GM19023 (cell line): ENCODE results near the gene FOXI2.

Experiments used
- ATAC-seq: cut with Tn5 transposase; IDR thresholded peaks from one replicate; pipeline ENCODE4 v1.9.1; 2021; ENCODE audit warnings: mild to moderate bottlenecking, moderate library complexity; ENCODE audit not compliant: unreplicated experiment

FOXI2 gene

DNA sequence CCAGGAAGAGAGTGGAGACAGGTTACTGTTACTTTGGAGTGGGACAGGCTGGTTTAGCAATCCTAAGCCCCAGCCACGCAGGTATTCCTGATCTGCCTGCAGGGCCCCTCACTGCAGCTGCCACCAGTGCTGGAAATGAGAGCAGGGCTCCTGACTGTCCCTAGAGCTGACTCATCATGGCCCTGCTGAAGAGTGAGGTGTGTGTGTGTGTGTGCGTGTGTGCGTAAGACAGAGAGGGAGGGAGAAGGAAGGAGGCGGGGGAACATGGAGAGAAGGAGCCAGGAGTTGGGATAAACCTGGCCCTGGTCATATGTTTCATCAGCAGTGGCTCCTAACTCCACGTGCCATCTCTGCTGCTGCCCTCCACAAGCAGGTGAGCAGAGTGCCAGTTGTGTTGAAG lies 3.6 kb downstream of the FOXI2 start:
- ATAC-seq: no peak

DNA sequence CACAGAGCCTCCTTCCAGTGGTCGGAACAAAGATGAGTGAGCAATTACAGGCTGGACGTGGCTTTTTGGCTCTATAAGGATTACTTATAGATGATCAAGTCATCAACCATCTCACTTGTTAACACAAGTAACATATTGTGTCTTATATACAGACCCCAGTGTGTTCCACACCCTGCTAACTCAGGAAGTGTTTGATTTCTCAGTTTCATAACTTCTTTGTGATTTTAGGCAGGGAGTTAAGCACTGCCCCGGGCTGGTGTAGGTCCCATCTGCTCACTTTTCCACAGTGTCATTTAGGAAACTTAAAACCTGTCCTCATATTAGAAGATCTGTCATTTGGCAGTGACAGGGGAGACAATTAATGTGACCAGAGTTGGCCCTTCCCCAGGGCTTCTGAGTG lies 6.2 kb downstream of the FOXI2 start:
- no peak for ATAC-seq

DNA sequence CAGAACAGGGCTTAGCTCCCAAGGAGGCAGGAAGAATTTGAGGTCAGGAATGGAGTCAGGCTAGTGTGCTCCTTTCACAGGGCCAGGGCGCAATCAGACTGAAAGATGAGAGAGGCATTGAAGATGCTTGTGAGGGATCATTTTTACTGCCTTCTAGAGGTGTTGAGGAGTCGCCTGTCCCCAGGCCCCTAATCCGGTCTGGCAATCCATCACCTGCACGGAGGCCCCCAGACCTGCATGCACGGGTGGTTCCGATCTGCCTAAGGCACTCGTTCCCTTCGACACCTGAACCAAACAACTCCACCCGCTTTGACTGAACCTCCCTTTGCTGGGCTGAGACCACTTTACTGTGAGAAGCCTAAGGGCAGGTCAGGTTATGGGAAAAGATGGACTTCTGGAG lies 8.0 kb downstream of the FOXI2 start:
- ATAC-seq: no peak

DNA sequence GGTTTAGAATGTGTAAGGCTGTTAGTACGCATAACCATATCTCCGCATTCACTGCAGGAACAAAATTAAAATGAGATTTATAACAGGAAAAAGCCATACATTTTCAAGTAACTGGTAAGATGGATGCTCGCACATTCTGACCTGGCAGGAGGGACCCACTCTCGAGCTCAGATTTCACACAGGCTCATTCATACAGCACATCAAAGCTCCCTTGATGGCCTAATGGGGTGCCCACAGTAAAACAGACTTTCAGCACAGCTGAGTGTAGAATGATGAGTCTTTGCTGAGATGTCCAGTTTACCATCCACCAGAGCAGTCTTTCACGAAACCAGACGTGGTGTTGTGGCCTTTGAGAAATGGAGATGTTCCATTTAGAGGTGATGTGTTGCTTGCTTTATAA lies 8.9 kb downstream of the FOXI2 start:
- no peak for ATAC-seq

DNA sequence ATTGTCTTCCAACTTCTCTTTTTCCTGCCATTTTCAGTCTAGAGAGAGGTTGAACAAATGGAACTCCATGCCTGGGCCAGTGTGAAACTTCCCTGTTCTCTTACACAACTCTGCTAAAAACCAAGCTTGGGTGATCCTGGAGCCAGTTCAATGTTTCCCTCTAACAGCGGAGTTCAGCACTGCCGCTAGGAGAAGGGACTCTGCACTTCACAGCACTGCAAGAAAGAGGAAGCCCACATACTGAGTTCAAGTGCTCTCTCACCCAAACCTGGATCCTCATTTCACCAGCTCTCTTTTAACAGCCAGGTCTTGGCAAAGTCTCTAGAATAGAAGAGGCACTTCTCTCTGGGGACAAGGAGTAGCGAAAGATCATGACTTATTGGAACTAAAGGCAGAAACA lies 18.8 kb downstream of the FOXI2 start:
- no peak for ATAC-seq

DNA sequence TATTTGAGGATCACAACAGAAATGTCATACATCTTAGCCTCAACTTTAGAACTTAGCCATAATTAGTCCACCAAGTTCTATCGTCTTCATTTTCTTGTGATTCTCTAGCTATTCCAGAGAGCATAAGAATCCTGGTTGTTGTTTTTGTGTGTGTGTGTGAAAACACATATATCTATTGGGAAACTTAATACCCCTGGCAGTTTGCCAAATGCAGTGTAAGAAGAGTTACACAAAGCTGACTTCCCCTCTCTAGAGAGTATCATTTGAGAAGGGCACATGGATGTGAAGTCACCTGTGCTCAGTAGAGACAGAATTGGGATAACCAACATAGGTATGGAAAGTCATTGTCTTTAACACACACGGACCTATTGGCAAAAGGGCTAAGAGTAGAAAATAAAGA lies 19.3 kb downstream of the FOXI2 start:
- no peak for ATAC-seq

DNA sequence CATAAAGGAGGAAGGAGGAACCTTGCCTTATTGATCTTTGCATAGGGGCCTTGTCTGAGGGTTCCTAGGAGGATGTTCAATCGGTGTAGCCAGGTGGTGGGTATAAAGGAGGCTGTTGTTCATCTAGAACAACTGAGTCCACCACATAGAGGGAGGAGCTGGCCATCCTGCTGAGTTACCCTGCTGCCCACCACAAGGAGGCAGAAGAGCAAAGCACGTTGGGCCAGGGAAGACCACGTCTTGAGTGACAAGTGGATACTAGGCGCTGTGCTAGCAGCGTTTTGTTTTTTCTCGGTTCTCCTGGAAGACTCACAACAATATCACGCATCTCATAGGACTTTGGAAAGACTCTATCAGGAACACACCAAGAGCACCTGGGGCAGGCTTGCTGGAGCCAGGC lies 20.0 kb downstream of the FOXI2 start:
- no peak for ATAC-seq

DNA sequence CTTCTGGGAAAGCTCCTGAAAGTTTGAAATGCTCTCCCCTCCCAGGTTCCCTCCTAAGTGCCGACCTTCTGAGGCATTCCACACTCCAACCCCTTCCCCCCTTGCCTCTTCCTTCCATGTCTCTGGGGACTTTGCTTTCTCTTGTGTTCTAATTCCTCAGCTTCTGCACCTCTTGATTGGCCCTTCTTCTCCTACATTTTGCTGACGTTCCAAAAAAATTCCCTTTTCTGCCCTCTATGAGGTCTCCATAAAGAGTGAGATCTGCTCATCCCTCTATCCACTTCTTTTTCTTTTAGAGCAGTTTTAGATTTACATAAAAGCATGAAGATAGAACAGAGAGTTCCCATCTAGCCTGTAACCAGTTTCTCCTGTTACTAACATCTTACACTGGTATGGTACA lies 22.3 kb downstream of the FOXI2 start:
- no peak for ATAC-seq

DNA sequence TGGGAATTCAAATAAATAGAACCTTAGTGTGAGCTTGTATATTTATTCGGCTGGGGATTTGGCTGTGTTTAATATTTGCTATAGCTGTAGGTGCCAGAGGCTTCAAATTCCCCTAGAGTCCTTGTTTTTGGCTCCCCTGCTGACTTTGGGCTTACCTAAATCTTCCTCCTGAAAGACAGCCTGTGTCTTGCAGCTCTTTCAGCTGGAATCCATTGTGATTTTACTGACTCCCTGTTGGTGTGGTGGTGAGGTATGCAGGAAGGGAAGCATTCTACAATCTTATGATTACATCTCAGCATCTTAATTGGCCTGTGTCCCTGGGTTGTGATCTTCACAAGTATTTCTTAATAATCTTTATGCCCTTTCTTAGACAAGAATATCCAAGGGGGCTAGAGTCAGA lies 25.9 kb downstream of the FOXI2 start:
- no peak for ATAC-seq

DNA sequence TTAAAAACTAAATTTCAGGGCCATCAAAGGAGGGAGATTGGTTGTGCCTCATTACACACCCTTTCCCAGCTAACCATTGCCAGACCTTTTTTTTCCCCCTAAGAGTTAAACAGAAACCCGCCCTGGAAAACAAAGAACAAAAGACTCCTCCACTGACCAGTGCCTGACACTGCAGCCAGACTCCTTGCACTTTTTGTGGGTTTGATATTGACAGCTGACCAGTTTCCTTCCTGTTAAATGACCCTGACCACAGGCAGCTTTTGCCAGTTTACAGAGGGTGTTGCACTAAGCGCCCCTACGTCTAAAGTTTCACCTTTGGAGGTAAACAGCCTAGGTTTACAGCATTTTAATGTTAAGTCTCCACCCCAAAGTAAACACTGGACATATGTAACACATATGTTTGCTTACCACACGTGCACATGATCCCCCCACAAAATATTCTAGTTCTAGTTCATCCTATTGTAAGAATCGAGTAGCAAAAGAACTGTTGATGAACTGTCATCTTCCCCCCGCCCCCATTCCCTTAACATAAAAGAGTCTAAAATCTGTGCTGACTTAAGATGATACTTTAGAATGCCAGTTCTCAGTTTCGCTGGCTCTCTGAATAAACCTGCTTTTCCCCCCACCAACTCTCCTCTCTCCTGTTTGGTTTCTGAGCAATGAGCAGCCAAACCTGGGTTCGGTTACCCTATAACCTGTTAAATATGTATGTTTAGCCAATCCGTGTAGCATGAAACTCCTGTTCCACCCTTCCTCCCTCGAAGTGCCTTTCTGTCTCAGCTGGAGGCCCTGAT lies 38.0 kb downstream of the FOXI2 start:
- ATAC-seq: no peak

DNA sequence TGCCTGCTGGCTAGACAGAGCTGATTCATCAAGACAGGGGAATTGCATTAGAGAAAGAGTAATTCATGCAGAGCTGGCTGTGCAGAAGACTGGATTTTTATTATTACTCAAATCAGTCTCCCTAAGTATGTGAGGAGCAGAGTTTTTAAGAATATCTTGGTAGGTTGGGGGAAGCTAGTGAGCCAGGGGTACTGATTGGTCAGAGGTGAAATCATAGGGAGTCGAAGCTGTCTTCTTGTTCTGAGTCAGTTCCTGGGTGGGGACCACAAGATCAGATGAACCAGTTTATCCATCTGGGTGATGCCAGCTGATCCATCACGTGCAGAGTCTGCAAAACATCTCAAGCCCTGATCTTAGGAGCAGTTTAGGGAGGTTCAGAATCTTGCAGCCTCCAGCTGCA lies 39.8 kb downstream of the FOXI2 start:
- ATAC-seq: no peak

DNA sequence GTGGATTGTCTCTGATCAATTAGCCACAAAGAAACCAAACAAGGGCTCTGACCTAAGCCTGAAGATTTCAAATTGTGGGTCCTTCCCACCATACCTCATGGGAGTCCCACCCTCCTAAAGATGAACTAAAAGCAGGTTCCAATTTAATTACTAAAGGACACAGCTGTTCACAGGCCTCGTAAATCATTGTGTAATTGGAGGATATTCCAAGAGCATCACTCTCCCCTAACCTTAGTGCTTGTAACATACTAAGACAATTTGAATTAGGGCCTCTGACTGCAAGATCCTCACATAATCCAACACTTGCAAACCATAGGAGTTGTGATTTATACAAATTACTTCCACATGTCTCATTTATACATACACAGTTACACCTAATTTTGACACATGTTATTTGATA lies 44.4 kb downstream of the FOXI2 start:
- ATAC-seq: no peak

DNA sequence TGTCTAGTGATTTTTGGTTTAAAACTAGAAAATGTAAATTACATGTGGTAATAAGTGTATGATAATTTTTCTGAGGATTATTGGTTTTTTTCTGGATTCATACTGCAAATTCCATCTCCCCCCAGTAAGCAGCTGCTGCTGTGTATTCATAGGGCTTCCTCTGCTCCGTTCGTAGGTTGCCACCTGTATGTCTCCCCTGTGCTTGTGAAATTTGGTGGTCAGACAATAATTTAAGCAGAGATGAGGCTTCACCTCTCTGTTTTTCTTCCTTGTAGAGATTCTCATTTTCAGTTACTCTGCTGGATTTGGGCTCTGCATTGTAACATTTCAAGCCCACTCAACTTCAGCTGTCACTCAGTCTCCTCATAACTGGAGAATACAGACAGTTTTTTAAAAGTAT lies 50.9 kb downstream of the FOXI2 start:
- ATAC-seq: no peak

DNA sequence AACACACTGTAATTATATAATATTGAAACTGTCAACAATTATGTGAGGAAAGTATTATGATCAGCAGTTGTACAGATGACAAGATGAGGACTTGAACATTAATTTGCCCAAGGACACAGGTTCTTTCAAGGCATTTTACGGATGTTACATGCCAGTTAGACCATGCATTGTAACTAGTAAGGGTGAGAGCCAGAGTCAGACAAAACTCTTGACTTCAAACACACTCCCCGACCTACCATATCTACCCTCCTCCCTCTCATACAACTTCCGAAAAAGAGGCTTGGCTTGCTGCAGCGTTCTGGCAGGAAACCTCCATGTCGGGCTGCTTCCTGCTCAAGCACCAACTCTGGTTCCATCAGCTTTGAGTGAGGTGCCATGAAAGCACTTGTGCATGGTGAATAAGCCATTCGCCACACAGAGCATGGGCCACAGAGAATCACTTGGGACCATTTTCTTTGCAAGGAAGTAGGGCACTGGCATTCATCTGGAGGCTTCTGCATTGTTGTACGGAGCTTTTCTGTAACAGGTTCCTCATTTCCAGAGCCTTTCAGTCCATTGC lies 53.2 kb downstream of the FOXI2 start:
- no peak for ATAC-seq
